H9 (cell line): ENCODE measurements around the gene ASCC1. TPM values are rescaled to one million over a fixed set of nuclear protein-coding genes. Genes with fewer than 3 reads are reported as not detected.

ENCODE experiments used
- DNase-seq: peaks from one replicate; pipeline ENCODE4 v3.0.0-alpha.2; 2017
- H2AFZ ChIP-seq: one replicate; pipeline ENCODE4 v1.6.1; 2013; ENCODE audit warnings: mild to moderate bottlenecking, low read length, control low read depth, moderate library complexity
- H2AK5ac ChIP-seq: 2 replicates; pipeline ENCODE4 v1.6.1; 2013; ENCODE audit warnings: low read length, control low read depth, mixed read lengths; ENCODE audit not compliant: insufficient read length
- H2BK120ac ChIP-seq: one replicate; pipeline ENCODE4 v1.6.1; 2013; ENCODE audit warnings: low read depth, mild to moderate bottlenecking, low read length, control low read depth, inconsistent platforms; ENCODE audit not compliant: poor library complexity, severe bottlenecking
- H2BK12ac ChIP-seq: 2 replicates; pipeline ENCODE4 v1.6.1; 2013; ENCODE audit warnings: low read length, control low read depth, mixed read lengths, low read depth; ENCODE audit not compliant: insufficient read length
- H2BK15ac ChIP-seq: 2 replicates; pipeline ENCODE4 v1.6.1; 2013; ENCODE audit warnings: low read depth, low read length, control low read depth
- H2BK20ac ChIP-seq: one replicate; pipeline ENCODE4 v1.6.1; 2013; ENCODE audit warnings: low read depth, mild to moderate bottlenecking, low read length, control low read depth, inconsistent platforms; ENCODE audit not compliant: poor library complexity, severe bottlenecking
- H2BK5ac ChIP-seq: 2 replicates; pipeline ENCODE4 v1.6.1; 2013; ENCODE audit warnings: low read length, control low read depth, mixed read lengths; ENCODE audit not compliant: insufficient read length
- H3K14ac ChIP-seq: 2 replicates; pipeline ENCODE4 v1.6.1; 2013; ENCODE audit warnings: low read length, control low read depth; ENCODE audit not compliant: insufficient read depth
- H3K18ac ChIP-seq: 2 replicates; pipeline ENCODE4 v1.6.1; 2013; ENCODE audit warnings: low read depth, mild to moderate bottlenecking, mixed read lengths, low read length, control low read depth; ENCODE audit not compliant: insufficient read length
- H3K23ac ChIP-seq: 2 replicates; pipeline ENCODE4 v1.6.1; 2013; ENCODE audit warnings: low read length, control low read depth, mixed read lengths, low read depth; ENCODE audit not compliant: insufficient read length
- H3K23me2 ChIP-seq: 2 replicates; pipeline ENCODE4 v1.6.1; 2013; ENCODE audit warnings: low read depth, mild to moderate bottlenecking, mixed read lengths, low read length, control low read depth; ENCODE audit not compliant: insufficient read length, poor library complexity, severe bottlenecking
- H3K27ac ChIP-seq: 2 replicates; pipeline ENCODE4 v1.5.1; 2013; ENCODE audit warnings: low read length, control low read depth, mixed read lengths, low read depth; ENCODE audit not compliant: insufficient read length
- H3K27me3 ChIP-seq: 2 replicates; pipeline ENCODE4 v1.6.1; 2013; ENCODE audit warnings: low read length, control low read depth, inconsistent platforms; ENCODE audit not compliant: insufficient read depth
- H3K4ac ChIP-seq: 2 replicates; pipeline ENCODE4 v1.6.1; 2013; ENCODE audit warnings: low read depth, mild to moderate bottlenecking, control low read depth, inconsistent platforms, low read length, moderate library complexity
- H3K4me1 ChIP-seq: 2 replicates; pipeline ENCODE4 v1.6.1; 2013; ENCODE audit warnings: low read length, control low read depth, inconsistent platforms; ENCODE audit not compliant: insufficient read depth
- H3K4me2 ChIP-seq: 2 replicates; pipeline ENCODE4 v1.6.1; 2013; ENCODE audit warnings: low read length, control low read depth, mixed read lengths; ENCODE audit not compliant: insufficient read length, insufficient read depth
- H3K56ac ChIP-seq: 2 replicates; pipeline ENCODE4 v1.6.1; 2013; ENCODE audit warnings: low read depth, mild to moderate bottlenecking, mixed read lengths, low read length, control low read depth; ENCODE audit not compliant: insufficient read length
- H3K79me1 ChIP-seq: 2 replicates; pipeline ENCODE4 v1.6.1; 2013; ENCODE audit warnings: low read depth, mild to moderate bottlenecking, moderate library complexity, low read length, control low read depth, inconsistent platforms; ENCODE audit not compliant: insufficient read depth, poor library complexity, severe bottlenecking
- H3K79me2 ChIP-seq: 2 replicates; pipeline ENCODE4 v1.6.1; 2013; ENCODE audit warnings: low read length, control low read depth, inconsistent platforms; ENCODE audit not compliant: insufficient read depth
- H3K9ac ChIP-seq: 2 replicates; pipeline ENCODE4 v1.6.1; 2013; ENCODE audit warnings: low read length, control low read depth, mixed read lengths; ENCODE audit not compliant: insufficient read length; ENCODE audit errors: extremely low read depth
- H3K9me3 ChIP-seq: one replicate; pipeline ENCODE4 v1.6.1; 2013; ENCODE audit warnings: low read depth, low read length, inconsistent platforms; ENCODE audit not compliant: control insufficient read depth
- H3T11ph ChIP-seq: one replicate; pipeline ENCODE4 v1.6.1; 2013; ENCODE audit warnings: mild to moderate bottlenecking, low read length, control low read depth, inconsistent platforms
- H4K20me1 ChIP-seq: one replicate; pipeline ENCODE4 v1.6.1; 2013; ENCODE audit not compliant: control insufficient read depth, insufficient read length, insufficient read depth
- H4K5ac ChIP-seq: 2 replicates; pipeline ENCODE4 v1.6.1; 2013; ENCODE audit warnings: low read depth, mild to moderate bottlenecking, mixed read lengths, low read length, control low read depth; ENCODE audit not compliant: insufficient read length
- H4K8ac ChIP-seq: replicated peaks from 2 replicates; pipeline ENCODE4 v1.6.1; 2013; ENCODE audit warnings: low read length, control low read depth, mixed read lengths, low read depth; ENCODE audit not compliant: insufficient read length
- H4K91ac ChIP-seq: 2 replicates; pipeline ENCODE4 v1.6.1; 2013; ENCODE audit warnings: low read depth, mild to moderate bottlenecking, moderate library complexity, mixed read lengths, low read length, control low read depth; ENCODE audit not compliant: insufficient read length
- H3K27ac Mint-ChIP-seq, 3 experiments: 2 replicates in 2 of 3; 3 replicates in 1 of 3; pipeline ENCODE4 v1.8.0; 2020 to 2021; ENCODE audit warnings: mixed read lengths in 3 of 3, mild to moderate bottlenecking in 1 of 3, moderate library complexity in 1 of 3
- H3K27me3 Mint-ChIP-seq: 2 replicates; pipeline ENCODE4 v1.8.0; 2021; ENCODE audit warnings: low read depth, mild to moderate bottlenecking, moderate library complexity, mixed read lengths
- H3K36me3 Mint-ChIP-seq, 3 experiments: 2 replicates in 2 of 3; 3 replicates in 1 of 3; pipeline ENCODE4 v1.8.0; 2020 to 2021; ENCODE audit warnings: low read depth in 3 of 3, mixed read lengths in 3 of 3; ENCODE audit not compliant: insufficient read depth in 1 of 3
- H3K4me1 Mint-ChIP-seq, 2 experiments: 2 replicates each; pipeline ENCODE4 v1.8.0; 2020; ENCODE audit warnings: mixed read lengths in 2 of 2
- H3K4me3 Mint-ChIP-seq, 2 experiments: 2 replicates in 1 of 2; 3 replicates in 1 of 2; pipeline ENCODE4 v1.8.0; 2020 to 2021; ENCODE audit warnings: mild to moderate bottlenecking in 2 of 2, mixed read lengths in 2 of 2, moderate library complexity in 1 of 2
- H3K9me3 Mint-ChIP-seq, 2 experiments: 2 replicates in 1 of 2; 3 replicates in 1 of 2; pipeline ENCODE4 v1.8.0; 2020; ENCODE audit warnings: mild to moderate bottlenecking in 2 of 2, mixed read lengths in 2 of 2, moderate library complexity in 1 of 2
- CTCF ChIP-seq: fragments of 200-600 bp; sonication (generic); conservative IDR thresholded peaks from 3 replicates; pipeline ENCODE4 v1.8.0; 2021; ENCODE audit warnings: antibody characterized with exemption, mild to moderate bottlenecking
- WGBS: extraction: QIAGEN DNeasy Blood & Tissue Kit; methylation state at CpG from one replicate; pipeline ENCODE4 v1.1.7; 2013; ENCODE audit warnings: missing lambda C conversion rate, low lambda C conversion rate, mixed read lengths; ENCODE audit not compliant: insufficient read length; ENCODE audit errors: extremely low coverage; 5-methylcytosine and 5-hydroxymethylcytosine counted together
- total RNA-seq: library from RNA; stranded (reverse); gene quantifications from 2 replicates; pipeline ENCODE4 v1.2.1, GENCODE V29; 2021

The ASCC1 gene
- total RNA-seq, 1 experiment from 2014 or later, result 41.2 TPM

GRCh38 chr10:72248468-72249151 is 32.5 kb upstream of the ASCC1 start:
- no peaks in the 10 kb centered on the region for H3K9me3 ChIP-seq
- no peaks in the 10 kb centered on the region for H3K27me3 ChIP-seq
- H4K8ac ChIP-seq, result no peak overlapping the region
- Mint-ChIP-seq H3K27ac (peak overlapping the region; percentile 88 to 97 (median 93)), H3K9me3 (no peaks in the 10 kb centered on the region; a peak in 1 of 5 replicates), H3K4me3 (peak overlapping the region; percentile 50 to 66), H3K36me3 (no peaks in the 10 kb centered on the region), H3K4me1 (peaks cover 23 to 38% of the 10 kb centered on the region in 2 experiments), H3K27me3 (no peaks in the 10 kb centered on the region)
- no peak overlapping the region for H3K9ac ChIP-seq
- no peak overlapping the region for H3K18ac ChIP-seq
- no peak overlapping the region for H2BK120ac ChIP-seq
- H2BK12ac ChIP-seq, result no peak overlapping the region
- no peak overlapping the region for H3K56ac ChIP-seq
- no peak for TF ChIP-seq CTCF
- H2AK5ac ChIP-seq, result no peak overlapping the region
- no peaks in the 10 kb centered on the region for H3K79me2 ChIP-seq
- H4K20me1 ChIP-seq, result no peaks in the 10 kb centered on the region
- H2BK5ac ChIP-seq, result no peak overlapping the region
- H3K27ac ChIP-seq, result peak overlapping the region; percentile 57
- H2AFZ ChIP-seq, result no peak overlapping the region
- H3K4me1 ChIP-seq, result peaks cover 5% of the 10 kb centered on the region; the same call in 1 of the 2 replicates
- WGBS, result no CpG with 5 or more reads among the region's 10 CpGs
- H3T11ph ChIP-seq, result no peak overlapping the region
- no peak overlapping the region for H2BK20ac ChIP-seq
- H3K23ac ChIP-seq, result no peak overlapping the region
- no peak overlapping the region for H4K5ac ChIP-seq
- no peak overlapping the region for H4K91ac ChIP-seq
- no peak overlapping the region for H3K4ac ChIP-seq
- no peaks in the 10 kb centered on the region for H3K79me1 ChIP-seq
- H3K23me2 ChIP-seq, result no peaks in the 10 kb centered on the region
- peak; percentile 73 for DNase-seq
- H3K14ac ChIP-seq, result 0 out of 2 replicates have a peak overlapping the region, but pooled peaks have one; percentile 3
- peak overlapping the region; percentile 18 for H3K4me2 ChIP-seq
- H2BK15ac ChIP-seq, result no peak overlapping the region
